GM03348 (cell line): ENCODE measurements around the gene CHERP.

Experiments used
- DNase-seq: peaks from one replicate; pipeline ENCODE4 v3.0.0; 2012; ENCODE audit warnings: low spot score

CHERP gene

GRCh38 chr19:16542045-16542909 lies at the start of gene CHERP:
Gene CHERP, minus strand, starts transcription at chr19:16542437. Its CDS starts 59 bp downstream, at chr19:16542378.
- DNase-seq = peak; percentile 99

- no peak for DNase-seq
Measured at GRCh38 chr19:16590876-16591802, 48.9 kb upstream of the CHERP start.

GRCh38 chr19:16589917-16590316 lies 47.7 kb upstream of the CHERP start:
- no peak for DNase-seq

- no peak for DNase-seq
Measured at GRCh38 chr19:16588824-16589577, 46.8 kb upstream of the CHERP start.

GRCh38 chr19:16587833-16588823 lies 45.9 kb upstream of the CHERP start:
- no peak for DNase-seq

GRCh38 chr19:16586991-16587832 lies 45.0 kb upstream of the CHERP start:
- peak; percentile 62 for DNase-seq

- no peak for DNase-seq
Measured at GRCh38 chr19:16586477-16586871, 44.2 kb upstream of the CHERP start.

GRCh38 chr19:16585808-16586476 lies 43.7 kb upstream of the CHERP start:
- no peak for DNase-seq

- DNase-seq = no peak
Measured at GRCh38 chr19:16585094-16585801, 43.0 kb upstream of the CHERP start.

GRCh38 chr19:16584248-16585093 lies 42.2 kb upstream of the CHERP start:
- peak; percentile 89 for DNase-seq

GRCh38 chr19:16582486-16583261 lies 40.4 kb upstream of the CHERP start:
- no peak for DNase-seq

GRCh38 chr19:16581971-16582343 lies 39.7 kb upstream of the CHERP start:
- DNase-seq = no peak

- DNase-seq = no peak
Measured at GRCh38 chr19:16581145-16581970, 39.1 kb upstream of the CHERP start.

- DNase-seq = no peak
Measured at GRCh38 chr19:16579381-16579780, 37.1 kb upstream of the CHERP start.

GRCh38 chr19:16577531-16577985 lies 35.3 kb upstream of the CHERP start:
- DNase-seq = no peak
